OCI-LY7 (cell line): Measurements from ENCODE around the gene ELP4.

Experiments
- EZH2phosphoT487 ChIP-seq: fragments of 200-600 bp; sonication (generic); IDR thresholded peaks from 2 replicates; pipeline ENCODE4 v1.6.1; 2018; ENCODE audit warnings: low read depth, borderline replicate concordance, mild to moderate bottlenecking, mixed run types, antibody characterized with exemption, low read length, moderate library complexity, mixed read lengths
- TF ChIP-seq, protein P1 (sequence below): fragments of 200-600 bp; sonication (generic); conservative IDR thresholded peaks from 2 replicates; pipeline ENCODE4 v1.5.1; 2014; ENCODE audit warnings: mild to moderate bottlenecking, antibody characterized with exemption, low read length, moderate library complexity, mixed read lengths

DNA sequence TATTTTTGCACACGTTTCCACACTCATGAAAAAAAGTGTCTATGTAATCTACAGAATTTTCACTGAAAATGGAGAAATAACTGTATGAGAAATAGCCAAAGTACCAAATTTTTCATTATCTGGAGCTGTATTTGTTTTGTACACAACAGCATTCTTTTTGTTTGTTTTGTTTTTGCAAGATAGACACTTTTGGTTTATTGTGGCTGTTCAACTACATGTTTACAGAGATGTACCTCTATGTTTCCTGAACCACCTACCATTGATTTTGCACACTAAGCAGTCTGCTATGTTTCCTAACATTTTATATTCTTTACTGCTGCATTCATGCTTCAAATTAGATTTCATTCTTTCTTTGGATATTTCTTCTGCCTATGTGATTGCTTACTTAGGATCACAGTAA is 116.3 kb downstream of the ELP4 start:
- TF ChIP-seq, protein P1, sequence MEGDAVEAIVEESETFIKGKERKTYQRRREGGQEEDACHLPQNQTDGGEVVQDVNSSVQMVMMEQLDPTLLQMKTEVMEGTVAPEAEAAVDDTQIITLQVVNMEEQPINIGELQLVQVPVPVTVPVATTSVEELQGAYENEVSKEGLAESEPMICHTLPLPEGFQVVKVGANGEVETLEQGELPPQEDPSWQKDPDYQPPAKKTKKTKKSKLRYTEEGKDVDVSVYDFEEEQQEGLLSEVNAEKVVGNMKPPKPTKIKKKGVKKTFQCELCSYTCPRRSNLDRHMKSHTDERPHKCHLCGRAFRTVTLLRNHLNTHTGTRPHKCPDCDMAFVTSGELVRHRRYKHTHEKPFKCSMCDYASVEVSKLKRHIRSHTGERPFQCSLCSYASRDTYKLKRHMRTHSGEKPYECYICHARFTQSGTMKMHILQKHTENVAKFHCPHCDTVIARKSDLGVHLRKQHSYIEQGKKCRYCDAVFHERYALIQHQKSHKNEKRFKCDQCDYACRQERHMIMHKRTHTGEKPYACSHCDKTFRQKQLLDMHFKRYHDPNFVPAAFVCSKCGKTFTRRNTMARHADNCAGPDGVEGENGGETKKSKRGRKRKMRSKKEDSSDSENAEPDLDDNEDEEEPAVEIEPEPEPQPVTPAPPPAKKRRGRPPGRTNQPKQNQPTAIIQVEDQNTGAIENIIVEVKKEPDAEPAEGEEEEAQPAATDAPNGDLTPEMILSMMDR = no peak
- no peak for TF ChIP-seq EZH2phosphoT487
